Hippocampal formation (tissue), 2 donors: ENCODE data around the gene POLR2J.
"Not testable (repeated sequence)": the region's sequence is repeated elsewhere in the genome, so short reads cannot be mapped to it uniquely, and the experiment has no call there.

Experiments used
- DNase-seq, 2 donors: peaks; one replicate each; lab custom pipeline; 2025; lab: John Stamatoyannopoulos, UW

POLR2J gene

GRCh38 chr7:102466097-102466496, 12.6 kb downstream of the POLR2J start:
- DNase-seq: no peak

GRCh38 chr7:102464577-102465280, 14.0 kb downstream of the POLR2J start, which contains the start of the genes ALKBH4 and LRWD1:
Gene ALKBH4 (minus strand): TSS chr7:102464863. CDS start chr7:102464836, 27 bp downstream.
Gene LRWD1 (plus strand): TSS chr7:102464984. CDS start chr7:102465081, 97 bp downstream.
- peak; percentile 85 to 88 for DNase-seq

DNA sequence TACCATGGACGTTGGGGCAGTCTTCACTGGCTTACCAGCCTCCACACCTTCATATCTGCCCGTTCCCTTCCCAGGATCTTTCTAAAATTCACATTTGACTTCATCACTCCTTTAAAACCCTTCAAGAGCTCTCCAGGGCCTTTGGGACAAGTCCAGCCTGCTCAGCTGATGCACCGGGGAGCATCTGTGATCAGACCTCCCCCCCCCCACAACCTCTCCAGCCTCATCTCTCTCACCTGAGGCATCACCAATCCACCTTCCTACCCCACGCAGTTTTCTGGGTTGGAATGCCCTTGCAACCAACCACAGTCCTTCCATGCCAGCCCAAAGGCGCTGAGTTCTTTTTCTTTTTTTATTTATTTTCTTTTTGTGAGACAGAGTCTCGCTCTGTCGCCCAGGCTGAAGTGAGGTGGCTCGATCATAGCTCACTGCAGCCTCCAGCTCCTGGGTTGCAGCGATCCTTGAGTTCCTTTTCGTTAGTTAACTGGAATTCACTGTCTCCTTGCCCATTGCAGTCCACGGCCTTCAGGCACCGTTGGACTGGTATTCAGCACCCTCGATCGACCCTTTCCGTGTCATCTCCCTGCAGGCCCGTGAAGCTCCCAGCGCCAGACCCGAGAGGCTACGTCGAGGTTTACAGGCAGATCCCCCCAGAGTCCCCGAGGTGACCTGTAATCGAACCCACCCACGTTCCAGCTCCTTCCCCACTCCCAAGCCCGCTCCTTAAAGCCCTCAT, 14.7 kb downstream of the POLR2J start:
- no peak for DNase-seq

DNA sequence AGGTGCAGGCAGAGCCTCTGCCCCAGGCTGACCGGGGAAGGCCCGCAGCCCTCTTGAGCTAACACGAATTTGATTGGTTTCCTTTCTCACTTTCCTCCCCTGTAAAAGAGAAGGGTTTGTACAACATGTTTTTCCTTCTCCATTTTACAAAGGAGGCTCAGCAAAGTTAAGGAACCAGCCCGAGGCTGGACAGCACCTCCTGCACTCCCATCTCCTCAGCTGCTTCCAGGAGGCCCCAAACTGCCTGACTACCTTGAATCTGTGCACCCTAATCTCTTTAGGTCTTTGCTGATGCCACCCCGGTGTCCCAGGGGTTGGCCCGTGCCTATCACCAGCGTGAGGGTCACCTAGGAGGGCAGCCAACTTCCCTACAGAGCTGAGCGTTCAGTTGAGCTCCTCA, 18.3 kb downstream of the POLR2J start:
- no peak for DNase-seq

GRCh38 chr7:102459221-102459844, 19.4 kb downstream of the POLR2J start:
- no peak for DNase-seq

GRCh38 chr7:102457352-102457924, 21.3 kb downstream of the POLR2J start:
- no peak for DNase-seq

DNA sequence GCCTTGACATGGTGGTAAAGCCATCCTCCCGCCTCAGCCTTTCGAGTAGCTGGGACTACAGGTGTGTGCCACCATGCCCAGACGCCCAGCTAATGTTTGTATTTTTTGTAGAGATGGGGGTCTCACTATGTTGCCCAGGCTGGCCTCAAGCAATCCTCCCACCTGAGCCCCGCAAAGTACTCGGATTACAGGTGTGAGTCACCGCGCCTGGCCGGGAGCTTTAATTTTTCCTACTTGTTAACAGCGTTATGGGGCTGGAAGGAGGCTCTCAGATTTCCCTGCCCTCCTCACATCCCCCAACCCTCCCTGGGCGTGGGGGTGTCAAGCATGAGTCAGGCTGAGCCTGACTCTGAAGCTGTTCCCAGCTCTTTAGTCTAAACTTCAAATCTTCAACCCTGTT, 22.4 kb downstream of the POLR2J start:
- DNase-seq: no peak

DNA sequence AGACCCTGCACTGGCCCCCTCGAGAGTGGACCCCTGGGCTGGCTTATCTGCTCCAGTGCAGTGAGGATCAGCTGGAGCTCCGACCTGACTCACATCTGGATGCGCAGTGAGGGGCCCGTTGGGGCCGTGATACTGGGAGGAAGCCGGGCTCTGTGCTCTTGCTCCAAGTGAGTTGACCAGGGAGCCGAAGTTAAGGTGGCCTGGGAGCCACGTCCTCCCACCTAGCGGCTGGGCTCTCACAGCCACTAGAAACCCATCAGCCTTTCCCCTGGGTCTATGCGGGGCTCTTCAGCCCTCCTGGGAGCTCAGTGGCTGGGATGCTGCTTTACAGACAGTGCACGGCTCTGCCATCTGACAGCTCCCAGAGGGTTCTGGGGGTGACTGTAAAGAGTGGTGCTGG, 23.1 kb downstream of the POLR2J start:
- DNase-seq: no peak

DNA sequence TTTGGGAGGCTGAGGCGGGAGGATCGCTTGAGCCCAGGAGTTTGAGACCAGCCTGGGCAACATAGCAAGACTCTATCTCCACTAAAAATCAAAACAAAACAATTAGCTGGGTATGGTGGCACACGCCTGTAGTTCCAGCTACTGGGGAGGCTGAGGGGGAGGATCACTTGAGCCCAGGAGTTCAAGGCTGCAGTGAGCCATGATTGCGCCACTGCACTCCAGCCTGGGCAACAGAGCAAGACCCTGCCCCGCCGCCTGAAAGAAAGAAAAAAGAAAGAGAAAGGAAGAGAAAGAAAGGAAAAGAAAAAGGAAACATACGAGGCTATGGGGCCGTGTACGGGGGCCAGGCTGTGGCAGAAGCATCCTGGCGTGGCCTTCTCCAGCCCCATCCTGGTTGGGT, 23.8 kb downstream of the POLR2J start:
- not testable (repeated sequence) for DNase-seq

GRCh38 chr7:102454468-102454867, 24.3 kb downstream of the POLR2J start:
- no peak for DNase-seq

- DNase-seq: no peak
These were observed 25.4 kb downstream of the POLR2J start for GRCh38 chr7:102453319-102453718.

DNA sequence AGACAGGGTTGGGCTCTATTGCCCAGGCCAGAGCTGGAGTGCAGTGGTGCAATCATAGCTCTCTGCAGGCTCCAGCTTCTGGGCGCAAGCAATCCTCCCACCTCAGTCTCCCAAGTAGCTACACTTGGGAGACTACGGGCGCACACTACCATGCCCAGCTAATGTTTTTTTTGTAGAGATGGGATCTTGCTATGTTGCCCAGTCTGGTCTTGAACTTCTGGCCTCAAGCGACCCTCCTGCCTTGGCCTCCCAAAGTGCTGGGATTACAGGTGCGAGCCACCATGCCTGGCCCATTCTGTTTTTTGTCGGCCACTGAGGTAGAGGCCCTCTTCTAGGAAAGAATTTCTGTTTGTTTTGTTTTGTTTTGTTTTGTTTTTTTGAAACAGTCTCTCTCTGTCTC, 26.3 kb downstream of the POLR2J start:
- DNase-seq: no peak

DNA sequence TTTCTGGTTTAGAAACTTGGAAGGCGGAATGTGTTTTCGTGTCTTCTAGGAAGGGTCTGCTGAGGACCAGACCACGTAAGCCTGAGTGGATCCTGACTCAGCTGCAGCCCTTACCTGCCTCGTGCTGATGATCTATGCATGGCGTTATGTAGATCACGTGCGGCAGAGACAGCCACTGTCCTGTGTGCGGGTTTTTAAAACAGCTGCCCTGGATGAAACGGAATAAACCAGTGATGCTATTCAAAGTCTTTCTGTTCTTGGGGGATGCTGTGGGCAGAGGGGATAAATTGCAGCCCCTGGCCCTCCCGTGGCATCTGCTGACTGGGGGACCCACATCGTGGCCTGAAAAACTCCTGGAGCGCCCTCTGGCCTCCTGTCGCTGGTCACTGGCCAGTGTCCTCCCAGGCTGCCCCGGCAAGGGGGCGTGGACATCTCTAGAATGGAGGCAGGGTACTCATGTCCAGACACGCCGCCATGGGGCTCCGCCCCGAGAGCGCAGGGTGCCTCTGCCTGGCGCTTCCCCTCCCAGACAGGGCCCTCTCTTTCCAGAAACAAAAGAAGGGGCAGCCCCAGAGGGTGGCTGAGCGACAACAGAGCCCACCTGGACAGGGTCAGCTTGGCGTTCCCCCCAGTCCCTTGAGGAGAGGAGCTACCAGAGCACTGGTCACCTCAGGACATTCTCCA, 27.2 kb downstream of the POLR2J start:
- no peak for DNase-seq

DNA sequence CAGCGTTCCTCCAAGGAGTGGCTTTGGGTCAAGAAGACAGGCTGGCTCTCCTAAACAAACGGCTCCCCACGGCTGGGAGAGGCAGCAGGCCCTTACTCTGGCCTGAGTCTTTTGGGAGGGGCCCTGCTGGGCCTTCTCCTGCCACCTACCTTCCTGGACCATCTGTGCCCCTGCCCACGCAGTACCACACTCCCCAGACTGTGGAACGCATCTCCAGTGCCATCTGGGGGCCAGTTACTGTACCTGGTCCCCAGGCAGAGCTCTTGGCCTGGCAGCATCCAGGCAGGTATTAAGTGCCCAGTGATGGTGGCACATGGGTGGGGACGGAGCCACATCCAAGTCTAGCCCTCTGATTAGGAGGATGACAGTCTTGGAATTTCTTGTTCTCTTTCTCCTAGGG, 28.5 kb downstream of the POLR2J start:
- DNase-seq: no peak

GRCh38 chr7:102449136-102449535, 29.6 kb downstream of the POLR2J start:
- DNase-seq: no peak

DNA sequence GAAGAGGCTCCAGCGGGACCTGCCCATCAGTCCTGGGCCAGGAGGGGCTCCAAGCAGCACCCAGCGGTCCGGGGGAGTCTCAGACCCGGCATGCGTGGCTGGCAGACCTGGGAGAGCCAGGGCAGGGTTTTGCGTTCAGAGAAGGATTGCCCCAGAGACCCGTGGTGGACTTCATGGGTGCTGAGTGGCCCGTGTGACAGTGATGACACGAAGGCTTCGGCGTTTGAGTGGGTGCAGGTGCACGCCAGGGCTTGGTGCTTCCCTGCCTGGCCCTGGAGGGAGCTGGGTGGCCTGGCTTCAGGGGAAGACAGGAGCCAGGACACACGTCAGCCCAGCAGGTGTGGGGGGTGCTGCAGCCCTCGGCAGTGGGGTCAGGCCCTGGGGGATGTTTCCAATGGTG, 31.4 kb downstream of the POLR2J start:
- no peak for DNase-seq

DNA sequence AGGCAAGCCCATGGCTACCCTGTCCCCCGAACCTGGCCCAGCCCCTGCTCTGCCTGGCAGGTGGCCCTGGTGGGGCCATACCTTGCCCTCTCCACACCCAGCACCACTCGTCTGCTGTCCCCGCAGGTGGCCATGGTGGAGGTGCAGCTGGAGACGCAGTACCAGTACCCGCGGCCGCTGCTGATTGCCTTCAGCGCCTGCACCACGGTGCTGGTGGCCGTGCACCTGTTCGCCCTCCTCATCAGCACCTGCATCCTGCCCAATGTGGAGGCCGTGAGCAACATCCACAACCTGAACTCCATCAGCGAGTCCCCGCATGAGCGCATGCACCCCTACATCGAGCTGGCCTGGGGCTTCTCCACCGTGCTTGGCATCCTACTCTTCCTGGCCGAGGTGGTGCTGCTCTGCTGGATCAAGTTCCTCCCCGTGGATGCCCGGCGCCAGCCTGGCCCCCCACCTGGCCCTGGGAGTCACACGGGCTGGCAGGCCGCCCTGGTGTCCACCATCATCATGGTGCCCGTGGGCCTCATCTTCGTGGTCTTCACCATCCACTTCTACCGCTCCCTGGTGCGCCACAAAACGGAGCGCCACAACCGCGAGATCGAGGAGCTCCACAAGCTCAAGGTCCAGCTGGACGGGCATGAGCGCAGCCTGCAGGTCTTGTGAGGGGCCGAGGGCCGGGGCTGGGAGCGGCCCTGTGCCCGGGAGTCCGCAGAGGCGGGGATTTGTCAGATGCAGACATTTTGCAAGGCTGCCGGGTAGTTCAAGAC, 32.1 kb downstream of the POLR2J start:
- DNase-seq: no peak

DNA sequence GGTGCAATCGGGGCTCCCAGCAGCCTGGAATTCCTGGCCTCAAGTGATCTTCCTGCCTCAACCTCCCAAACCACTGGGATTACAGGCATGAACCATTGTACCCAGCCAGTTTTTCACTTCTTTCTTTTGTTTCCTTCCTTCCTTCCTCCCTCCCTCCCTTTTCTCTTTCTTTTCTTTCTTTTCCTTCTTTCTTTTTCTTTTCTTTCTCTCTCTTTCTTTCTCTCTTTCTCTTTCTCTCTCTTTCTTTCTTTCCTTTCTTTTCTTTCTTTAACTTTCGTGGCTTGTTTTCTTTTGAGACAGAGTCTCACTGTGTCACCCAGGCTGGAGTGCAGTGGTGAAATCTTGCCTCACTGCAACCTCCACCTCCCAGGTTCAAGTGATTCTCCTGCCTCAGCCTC, 33.0 kb downstream of the POLR2J start:
- no peak for DNase-seq

- DNase-seq: no peak
These were observed 33.6 kb downstream of the POLR2J start for GRCh38 chr7:102444961-102445673.

GRCh38 chr7:102439963-102440795, 38.5 kb downstream of the POLR2J start:
- no peak for DNase-seq
